ENCODE measurements around the gene PKP4. TPM values are rescaled to one million over a fixed set of nuclear protein-coding genes. Genes with fewer than 3 reads are reported as not detected.

PKP4 gene
- total RNA-seq, 1 donor: 62.2 TPM

DNA sequence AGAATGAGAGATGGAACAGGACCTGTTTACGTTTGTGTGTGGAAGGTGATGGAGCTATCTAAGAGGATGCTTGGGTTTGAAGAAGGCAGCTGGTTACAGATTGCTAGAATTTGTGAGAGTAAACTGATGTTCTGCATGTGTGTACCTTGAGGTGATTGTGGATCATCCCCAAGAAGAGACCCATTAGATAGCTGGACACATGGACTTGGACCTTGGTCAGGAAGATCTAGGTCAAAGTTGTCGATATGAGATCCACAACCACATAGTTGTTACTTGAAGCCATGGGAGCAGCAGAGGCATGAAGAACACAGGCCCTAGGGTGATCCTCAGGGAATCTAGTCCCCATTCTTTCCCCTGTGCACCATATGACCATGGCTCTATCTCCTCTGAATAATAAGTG lies 101.0 kb downstream of the PKP4 start:
- no peak for DNase-seq (ENCODE audit: low read depth)
- H3K4me3 ChIP-seq (ENCODE audit: low read depth, low read length): no peak overlapping the region
- TF ChIP-seq, protein P1, sequence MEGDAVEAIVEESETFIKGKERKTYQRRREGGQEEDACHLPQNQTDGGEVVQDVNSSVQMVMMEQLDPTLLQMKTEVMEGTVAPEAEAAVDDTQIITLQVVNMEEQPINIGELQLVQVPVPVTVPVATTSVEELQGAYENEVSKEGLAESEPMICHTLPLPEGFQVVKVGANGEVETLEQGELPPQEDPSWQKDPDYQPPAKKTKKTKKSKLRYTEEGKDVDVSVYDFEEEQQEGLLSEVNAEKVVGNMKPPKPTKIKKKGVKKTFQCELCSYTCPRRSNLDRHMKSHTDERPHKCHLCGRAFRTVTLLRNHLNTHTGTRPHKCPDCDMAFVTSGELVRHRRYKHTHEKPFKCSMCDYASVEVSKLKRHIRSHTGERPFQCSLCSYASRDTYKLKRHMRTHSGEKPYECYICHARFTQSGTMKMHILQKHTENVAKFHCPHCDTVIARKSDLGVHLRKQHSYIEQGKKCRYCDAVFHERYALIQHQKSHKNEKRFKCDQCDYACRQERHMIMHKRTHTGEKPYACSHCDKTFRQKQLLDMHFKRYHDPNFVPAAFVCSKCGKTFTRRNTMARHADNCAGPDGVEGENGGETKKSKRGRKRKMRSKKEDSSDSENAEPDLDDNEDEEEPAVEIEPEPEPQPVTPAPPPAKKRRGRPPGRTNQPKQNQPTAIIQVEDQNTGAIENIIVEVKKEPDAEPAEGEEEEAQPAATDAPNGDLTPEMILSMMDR (IDR thresholded peaks at IDR 0.05; ENCODE audit: insufficient read depth, low read depth, low read length): no peak

DNA sequence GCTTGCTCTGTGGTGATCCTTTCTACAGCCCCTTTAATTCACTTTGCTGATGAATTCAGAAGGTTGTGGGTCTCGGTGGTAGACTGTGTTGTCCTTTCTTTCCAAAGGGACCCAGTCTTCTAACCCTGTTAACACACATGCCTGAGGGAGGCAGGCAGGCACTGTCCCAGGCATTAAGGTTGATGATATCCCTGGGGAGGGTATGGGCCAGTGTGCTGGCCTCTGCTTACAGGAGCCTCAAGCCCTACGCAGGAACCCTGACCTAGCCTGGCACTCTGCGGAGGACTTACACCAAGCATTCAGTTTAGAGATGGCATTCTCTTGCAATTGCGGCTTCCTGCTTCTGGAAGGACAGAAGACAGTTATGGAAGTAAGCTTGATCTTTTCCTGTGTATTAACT lies 102.5 kb downstream of the PKP4 start:
- no peak overlapping the region for H3K4me3 ChIP-seq (ENCODE audit: low read depth, low read length)
- no peak for DNase-seq (ENCODE audit: low read depth)
- TF ChIP-seq, protein P1 (IDR thresholded peaks at IDR 0.05; ENCODE audit: insufficient read depth, low read depth, low read length): no peak

DNA sequence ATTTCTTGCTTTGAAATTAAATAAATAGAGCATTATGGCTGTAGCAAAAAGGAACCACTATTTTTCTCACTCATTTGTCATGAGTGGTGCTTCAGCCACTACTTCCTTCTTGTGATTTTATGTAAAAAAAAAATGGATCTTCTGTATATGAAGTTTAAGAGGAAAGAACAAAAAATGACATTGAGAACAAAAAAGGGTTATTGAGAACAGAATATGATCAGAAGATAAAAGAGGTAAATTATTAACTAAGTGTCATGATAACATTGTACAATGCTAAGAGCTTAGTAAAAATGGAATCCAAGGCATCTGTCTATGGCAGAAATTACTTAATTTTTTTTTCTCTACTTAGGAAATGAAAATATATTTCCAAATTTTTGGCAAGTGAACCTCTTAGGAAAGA lies 103.5 kb downstream of the PKP4 start:
- DNase-seq (ENCODE audit: low read depth): no peak
- TF ChIP-seq, protein P1 (IDR thresholded peaks at IDR 0.05; ENCODE audit: insufficient read depth, low read depth, low read length): no peak
- no peak overlapping the region for H3K4me3 ChIP-seq (ENCODE audit: low read depth, low read length)

DNA sequence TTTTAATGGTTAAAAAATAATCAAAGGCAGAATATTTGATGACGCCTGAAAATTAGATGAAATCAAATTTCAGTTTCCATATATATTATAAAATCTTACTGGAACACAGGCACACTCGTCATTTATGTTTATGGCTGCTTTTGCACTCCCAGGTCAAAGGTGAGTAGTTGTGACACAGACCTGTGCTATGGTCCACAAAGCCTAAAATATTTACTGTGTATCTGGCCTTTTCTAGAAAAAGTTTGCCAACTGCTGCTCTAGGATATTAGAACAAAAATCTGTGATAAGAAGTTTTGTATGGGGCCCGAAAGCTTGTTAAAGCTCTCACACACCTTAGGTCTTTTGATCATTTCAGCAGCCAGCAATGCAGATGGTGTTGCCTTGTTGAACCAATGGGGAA lies 104.3 kb downstream of the PKP4 start:
- TF ChIP-seq, protein P1 (IDR thresholded peaks at IDR 0.05; ENCODE audit: insufficient read depth, low read depth, low read length): no peak
- no peak for DNase-seq (ENCODE audit: low read depth)

DNA sequence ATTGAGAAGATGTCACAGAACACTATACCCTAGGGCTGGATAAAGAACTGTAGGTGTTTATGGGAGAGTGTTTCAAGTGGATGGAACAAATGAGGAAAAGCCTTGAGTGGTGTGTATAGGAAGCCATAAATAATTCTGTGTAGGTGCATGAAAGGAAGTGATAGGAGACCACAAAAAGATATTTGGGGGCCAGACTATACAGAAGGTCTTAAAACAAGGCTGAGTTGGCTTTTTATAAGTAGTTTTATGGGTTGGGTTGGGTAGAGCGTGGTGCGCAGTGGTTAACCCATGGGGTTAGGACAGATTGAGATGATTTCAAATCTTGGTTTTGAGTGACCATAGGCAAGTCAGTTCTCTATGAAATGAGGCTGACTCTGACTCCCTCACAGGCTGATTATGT lies 110.5 kb downstream of the PKP4 start:
- DNase-seq (ENCODE audit: low read depth): peak; percentile 8
- no peak overlapping the region for H3K4me3 ChIP-seq (ENCODE audit: low read depth, low read length)
- TF ChIP-seq, protein P1 (IDR thresholded peaks at IDR 0.05; ENCODE audit: insufficient read depth, low read depth, low read length): no peak

More for the DNA sequence above, 104.3 kb downstream of the PKP4 start:
- no peak overlapping the region for H3K4me3 ChIP-seq (ENCODE audit: low read depth, low read length)

DNA sequence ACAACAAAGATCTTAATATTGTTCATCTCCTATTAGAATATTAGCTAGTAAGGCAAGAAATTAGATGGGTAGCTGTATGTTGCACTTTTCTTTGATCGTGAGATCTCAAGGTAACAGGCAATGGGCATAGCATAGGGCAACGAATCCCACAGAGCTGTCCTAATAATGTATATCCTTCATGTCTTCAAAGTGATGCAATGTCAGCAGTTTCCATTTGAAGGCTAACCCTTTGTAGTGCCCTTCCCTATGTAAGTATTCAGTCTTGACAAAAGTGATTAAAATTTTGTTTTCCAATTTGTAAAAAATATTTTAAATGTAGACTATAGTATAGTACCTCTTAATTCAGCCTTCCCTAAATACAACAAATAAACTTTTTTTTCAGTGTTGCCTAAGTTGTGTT lies 112.5 kb downstream of the PKP4 start:
- TF ChIP-seq, protein P1 (IDR thresholded peaks at IDR 0.05; ENCODE audit: insufficient read depth, low read depth, low read length): no peak

DNA sequence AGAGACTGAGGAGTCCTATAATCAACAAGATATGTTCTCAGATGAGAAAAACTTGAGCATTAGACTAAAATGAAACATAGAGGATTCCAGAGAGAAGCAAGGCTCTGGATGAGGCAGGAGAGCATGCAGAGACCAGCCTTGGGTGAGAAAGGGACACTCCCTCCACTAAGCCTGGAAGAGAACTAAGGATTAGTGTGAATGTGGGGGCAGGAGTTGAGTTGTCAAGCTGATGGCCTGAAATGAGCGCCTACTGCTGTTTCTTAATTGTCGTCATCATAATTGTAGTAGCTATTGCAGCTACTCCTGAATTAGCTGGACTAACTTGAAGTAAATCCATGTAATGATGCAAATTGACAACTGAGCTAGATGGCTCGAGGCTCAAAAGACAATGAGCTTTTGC lies 114.1 kb downstream of the PKP4 start:
- TF ChIP-seq, protein P1 (IDR thresholded peaks at IDR 0.05; ENCODE audit: insufficient read depth, low read depth, low read length): no peak
- no peak for DNase-seq (ENCODE audit: low read depth)
- H3K4me3 ChIP-seq (ENCODE audit: low read depth, low read length): no peak overlapping the region

More for the DNA sequence above, 112.5 kb downstream of the PKP4 start:
- no peak for DNase-seq (ENCODE audit: low read depth)
- H3K4me3 ChIP-seq (ENCODE audit: low read depth, low read length): no peak overlapping the region

Data from fibroblast of villous mesenchyme (primary cell).